GM03348 (cell line): ENCODE data around the gene KCNMB2.
"Not testable (repeated sequence)": the region's sequence is repeated elsewhere in the genome, so short reads cannot be mapped to it uniquely, and the experiment has no call there.

Experiments
- DNase-seq: peaks from one replicate; pipeline ENCODE4 v3.0.0; 2012; ENCODE audit warnings: low spot score

KCNMB2 gene

GRCh38 chr3:178810181-178810580, 273.9 kb downstream of the KCNMB2 start:
- DNase-seq = no peak

- DNase-seq = no peak
These were observed 286.5 kb downstream of the KCNMB2 start for GRCh38 chr3:178822722-178823121.

DNA sequence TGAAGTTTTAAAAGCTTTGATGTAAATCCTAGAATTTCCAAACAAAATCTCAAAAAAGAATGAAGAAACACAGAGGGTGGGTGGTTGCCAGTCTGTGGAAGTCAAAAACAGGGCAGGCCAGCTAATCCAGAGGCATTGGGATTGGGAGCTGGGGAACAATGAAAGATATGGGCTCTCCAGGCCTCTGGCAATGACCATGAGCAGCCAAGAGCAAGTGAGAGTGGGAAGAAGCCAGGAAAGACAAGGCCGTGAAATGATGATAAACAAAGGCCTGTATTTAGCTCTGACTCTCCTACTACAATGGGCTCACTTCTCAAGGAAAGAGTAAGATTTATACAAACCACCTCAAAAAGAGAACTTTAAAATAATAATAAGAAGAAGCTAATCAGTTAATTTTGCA, 286.9 kb downstream of the KCNMB2 start:
- no peak for DNase-seq

DNA sequence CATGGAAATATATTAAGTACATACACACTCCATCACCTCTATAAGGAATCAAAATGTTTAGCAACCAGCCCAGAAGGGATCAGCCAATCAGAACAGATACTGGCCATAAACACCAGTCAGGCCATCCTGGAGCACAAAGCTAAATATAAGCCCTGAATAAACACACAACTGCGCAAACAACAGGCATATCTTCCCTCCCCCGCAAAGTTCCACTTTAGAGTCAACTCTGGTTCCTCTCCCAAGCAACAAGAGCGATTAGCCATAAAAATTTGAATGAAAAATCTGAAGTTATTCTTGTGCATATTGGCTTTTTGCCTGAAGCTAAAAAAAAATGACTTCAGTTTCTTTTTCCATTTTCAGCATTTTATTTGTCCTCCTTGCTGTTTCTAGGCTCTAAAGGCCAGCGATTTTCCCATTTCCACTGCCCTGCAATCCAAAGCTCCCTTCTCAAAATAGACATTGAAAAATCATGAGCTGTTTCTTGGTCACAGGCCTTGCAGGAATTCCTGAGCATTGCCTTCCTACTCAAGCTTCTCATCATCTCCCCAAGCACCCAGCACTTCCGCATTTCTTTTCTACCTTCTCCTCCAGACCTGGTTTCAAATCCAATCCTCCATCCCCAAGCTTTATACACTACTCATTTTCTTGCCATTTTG, 287.5 kb downstream of the KCNMB2 start:
- DNase-seq = no peak

GRCh38 chr3:178826435-178827123, 290.3 kb downstream of the KCNMB2 start:
- DNase-seq = no peak

DNA sequence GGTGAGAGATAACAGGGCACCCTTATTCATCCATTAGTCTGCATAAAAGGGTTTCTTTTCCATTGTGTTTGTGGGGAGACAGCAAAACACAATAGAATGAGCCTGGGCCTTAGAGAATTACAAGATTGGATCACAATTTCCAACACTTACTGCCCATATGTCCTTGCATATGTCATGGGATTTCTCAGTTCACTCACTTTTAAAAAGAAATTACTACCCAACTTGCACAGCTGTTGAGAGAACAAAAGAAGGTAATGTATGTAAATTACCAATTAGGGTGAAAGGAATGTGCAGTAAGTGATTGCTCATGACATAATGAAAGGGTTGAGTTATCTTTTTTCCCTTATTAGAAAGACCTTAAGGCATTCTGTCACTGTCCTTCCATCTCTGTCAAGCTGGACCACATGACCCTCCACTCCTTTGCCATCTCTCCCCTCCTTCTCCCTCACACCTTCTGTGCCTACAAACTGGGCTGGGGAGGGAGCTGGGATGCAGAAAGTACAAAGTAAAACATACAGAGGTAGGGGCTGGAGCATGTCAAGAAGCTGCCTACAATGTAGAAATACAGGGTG, 291.1 kb downstream of the KCNMB2 start:
- DNase-seq = no peak

- DNase-seq = no peak
These were observed 297.5 kb downstream of the KCNMB2 start for GRCh38 chr3:178833695-178834094.

DNA sequence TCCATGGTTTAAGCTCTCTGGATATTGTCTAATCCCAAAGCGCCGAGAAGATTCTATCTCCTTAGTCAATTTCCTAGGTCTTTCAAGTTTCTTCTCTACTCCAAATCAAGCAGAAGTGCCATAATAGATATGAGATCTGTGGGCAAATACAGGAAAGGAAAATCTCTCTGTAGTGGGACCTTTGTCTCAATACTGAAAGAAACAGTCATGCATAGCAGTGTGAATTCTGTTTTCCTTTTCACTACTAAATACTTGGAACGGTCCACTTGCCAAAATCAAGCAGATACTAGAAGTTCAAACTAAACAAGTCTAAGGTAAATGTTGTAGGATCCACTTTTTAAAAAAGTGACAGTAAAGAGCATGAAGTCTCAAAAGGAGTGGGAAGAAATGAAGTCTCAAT, 298.8 kb downstream of the KCNMB2 start:
- DNase-seq = no peak

DNA sequence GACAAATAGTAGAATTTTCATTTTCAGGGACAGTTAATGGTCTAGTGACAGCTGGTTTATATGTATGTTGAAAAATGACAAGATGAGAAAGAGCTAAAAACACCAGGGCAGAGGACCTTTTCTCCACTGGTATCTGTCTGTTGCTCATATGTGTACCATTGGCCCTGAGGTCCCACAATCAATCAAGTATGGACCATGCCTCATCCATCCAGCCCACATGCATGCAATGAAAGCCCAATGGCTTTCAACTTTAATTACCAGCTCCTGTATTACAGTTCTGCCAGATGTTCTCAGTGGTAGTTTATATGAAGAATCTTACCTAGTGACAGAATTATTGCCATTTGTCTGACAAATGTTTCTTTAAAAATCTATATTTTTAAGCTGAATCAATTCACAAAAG, 301.3 kb downstream of the KCNMB2 start:
- no peak for DNase-seq

GRCh38 chr3:178840586-178840985, 304.4 kb downstream of the KCNMB2 start:
- no peak for DNase-seq

DNA sequence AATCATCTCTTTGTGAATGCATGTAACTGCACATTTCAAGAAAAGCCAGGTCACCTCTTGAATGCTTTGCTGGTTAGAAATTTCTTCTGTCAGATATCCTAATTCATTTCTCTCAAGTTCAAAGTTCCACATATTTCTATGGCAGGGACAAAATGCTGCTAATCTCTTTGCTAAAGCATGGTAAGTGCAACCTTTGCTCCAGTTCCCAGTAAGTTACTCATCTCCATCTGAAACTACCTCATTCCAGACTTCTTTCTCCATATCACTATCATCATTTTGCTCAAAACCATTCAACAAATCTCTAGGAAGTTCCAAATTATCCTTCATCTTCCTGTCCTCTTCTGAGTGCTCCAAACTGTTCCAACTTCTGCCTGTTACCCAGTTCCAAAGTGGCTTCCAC, 304.8 kb downstream of the KCNMB2 start:
- DNase-seq = no peak

DNA sequence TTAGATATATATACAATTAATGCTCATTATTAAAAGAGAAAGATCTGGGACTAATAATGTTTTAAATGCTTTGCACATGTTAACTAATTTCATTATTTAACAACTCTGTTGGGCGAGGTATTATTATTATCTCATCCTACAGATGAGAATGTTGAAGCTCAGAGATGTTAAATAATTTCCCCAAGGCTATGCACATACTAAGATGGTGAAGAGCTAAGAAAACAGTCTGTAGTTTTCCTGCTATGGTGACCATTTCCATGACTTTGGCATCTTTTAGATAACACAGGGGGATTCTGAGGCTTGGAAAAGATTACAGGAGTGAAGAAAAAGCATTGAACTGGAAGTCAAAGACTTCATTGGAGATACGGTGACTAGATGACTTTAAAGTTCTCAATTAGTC, 308.7 kb downstream of the KCNMB2 start:
- DNase-seq = no peak

DNA sequence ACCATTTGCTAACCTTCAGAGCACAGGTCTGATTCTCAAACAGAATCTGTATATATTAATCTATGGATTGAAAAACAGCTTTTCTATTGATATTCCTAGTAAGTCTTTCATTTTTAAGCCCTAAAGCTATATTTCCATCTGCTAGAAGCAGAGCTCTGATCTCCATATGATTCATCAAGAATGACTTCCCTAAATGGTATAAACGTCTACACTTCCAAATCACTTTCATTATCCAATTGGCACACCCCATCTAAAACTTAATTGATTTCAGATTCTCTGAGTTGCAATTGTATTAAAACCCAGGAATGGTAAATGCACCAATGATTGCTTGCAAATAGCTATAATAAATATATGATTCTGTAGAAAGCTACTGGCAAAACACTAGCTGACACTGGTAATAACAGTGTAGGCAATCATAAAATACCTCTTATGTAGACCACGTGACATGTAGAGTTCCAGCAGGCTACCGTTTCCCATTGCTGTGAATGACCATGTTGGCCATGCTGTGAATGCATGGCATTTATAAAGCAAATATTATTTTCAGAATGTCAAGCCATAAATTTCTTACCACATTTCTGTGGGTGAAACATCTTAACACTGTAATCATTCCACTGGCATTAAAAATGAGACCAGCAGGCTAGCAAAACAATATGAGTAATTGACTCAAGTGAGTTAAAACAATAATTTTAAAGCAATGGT, 309.3 kb downstream of the KCNMB2 start:
- DNase-seq = no peak

DNA sequence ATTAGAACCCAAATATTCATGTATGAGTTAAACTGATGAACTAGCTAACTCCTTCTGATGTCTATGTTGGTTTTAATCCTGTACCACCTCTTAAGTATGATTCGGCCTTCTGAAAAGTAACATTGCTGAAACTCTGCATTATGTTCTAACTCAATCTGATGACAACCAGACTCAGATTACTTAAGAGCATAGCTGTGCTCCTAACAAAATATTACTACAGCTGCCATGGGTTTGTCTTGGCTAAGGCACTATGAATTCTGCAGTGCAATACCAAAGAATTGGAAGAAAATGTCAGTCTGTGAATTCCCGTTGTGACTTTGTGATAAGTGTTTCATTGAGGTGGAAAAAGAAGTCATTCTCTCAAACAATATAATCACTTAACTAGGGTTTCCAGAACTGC, 311.0 kb downstream of the KCNMB2 start:
- no peak for DNase-seq

DNA sequence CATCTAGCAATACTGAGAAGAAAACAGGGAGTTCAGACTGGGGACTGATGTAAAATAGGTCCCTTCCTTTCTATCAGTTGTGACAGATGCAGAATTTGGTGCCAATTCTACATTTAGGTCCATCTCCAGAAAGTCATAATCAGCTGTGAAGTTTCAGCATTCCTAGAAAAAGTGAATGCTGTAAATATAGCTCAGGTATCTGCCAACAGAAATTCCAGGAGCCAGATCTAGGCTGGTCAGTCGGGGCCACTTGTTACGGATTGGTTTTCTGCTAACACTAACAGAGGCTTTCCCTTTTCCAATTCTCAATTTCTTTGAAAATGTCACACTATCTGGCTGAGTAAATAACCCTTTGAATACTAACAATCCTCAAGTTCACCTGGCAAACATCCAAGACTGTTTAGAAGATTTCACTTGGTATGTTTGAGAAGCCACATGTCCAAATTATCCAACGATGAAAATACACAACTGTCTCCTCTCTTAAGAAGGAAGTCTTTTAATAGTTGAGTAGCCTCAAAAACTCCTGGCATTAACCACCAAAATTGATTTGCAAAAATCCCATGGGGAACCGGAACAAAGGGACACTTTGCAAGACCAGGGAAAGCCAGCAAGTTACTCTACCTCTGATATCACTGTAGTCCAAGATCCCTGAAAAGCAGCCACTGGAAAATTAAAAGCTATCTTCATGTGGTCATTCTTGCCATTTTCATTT, 313.1 kb downstream of the KCNMB2 start:
- DNase-seq = no peak

GRCh38 chr3:178850450-178851190, 314.4 kb downstream of the KCNMB2 start:
- DNase-seq = no peak

DNA sequence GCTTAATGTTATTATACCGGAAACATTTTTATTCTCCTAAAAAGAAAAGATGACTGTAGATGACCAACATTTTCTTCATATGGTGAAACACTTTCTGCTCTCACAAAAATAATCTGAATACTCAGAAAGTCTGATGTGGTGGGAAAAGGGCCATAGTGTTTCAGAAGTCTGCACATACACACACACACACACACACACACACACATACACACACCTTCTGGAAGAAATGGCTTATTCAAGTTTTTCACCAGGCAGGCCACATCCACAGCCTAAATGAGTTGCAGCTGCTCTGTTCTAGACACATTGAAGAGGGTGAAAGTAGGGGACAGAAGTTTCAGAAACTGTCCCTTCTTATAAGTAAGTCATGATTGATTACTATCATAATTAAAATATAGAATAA, 315.3 kb downstream of the KCNMB2 start:
- DNase-seq = no peak

- DNase-seq = no peak
These were observed 320.6 kb downstream of the KCNMB2 start for GRCh38 chr3:178856804-178857203.

DNA sequence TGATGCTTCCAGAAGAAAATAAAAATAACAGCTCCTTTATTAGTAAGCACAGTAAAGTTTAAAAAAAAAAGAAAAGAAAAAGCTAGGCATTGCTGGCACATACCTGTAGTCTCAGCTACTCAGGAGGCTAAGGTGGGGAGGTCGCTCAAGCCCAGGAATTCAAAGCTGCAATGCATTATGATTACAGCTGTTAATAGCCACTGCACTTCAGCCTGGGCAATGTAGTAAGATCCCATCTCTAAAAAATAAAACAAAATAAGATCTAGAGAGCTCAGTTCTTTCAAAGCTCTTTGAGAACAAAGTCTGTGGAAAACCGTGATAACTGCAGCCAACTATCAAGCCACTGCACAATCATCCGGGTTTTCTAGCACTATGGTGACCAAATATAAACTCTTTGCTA, 323.1 kb downstream of the KCNMB2 start:
- no peak for DNase-seq

DNA sequence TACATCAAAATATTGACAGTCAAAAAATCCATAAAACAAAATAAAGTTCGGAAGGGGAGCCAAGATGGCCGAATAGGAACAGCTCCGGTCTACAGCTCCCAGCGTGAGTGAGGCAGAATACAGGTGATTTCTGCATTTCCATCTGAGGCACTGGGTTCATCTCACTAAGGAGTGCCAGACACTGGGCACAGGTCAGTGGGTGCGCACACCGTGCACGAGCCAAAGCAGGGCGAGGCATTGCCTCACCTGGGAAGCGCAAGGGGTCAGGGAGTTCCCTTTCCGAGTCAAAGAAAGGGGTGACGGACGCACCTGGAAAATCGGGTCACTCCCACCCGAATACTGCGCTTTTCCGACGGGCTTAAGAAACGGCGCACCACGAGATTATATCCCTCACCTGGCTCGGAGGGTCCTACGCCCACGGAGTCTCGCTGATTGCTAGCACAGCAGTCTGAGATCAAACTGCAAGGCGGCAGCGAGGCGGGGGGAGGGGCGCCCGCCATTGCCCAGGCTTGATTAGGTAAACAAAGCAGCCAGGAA, 323.7 kb downstream of the KCNMB2 start:
- DNase-seq = not testable (repeated sequence)

- DNase-seq = no peak
These were observed 332.4 kb downstream of the KCNMB2 start for GRCh38 chr3:178868681-178869080.
